ENCODE results near the gene MAB21L3.

Gene MAB21L3

GRCh38 chr1:116110567-116111523 is at the start of gene MAB21L3:
TSS of gene MAB21L3 (plus strand) at chr1:116111399. CDS start at chr1:116112616, 1,217 bp downstream.
- H3K4me3 ChIP-seq = no peak within 1 kb of the TSS

DNA sequence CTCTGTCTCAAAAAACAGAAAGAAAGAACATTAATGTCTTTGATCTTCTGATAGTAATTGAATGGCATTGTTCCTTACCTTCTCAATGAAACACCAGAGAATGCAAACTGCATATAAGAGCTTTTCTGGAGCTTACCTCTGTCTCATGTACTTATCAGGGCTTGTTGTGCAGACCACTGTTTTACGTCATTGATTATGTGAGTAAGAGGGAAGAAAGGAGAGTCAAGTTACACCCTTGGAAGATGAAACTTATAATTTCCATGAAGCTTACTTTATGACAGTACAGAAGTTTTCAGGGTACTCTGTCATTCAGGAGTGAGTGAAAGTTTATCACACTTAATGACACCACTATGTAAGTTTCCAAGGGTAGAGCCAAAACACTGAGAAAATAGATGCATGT is 49.0 kb upstream of the MAB21L3 start:
- DNase-seq (ENCODE audit: low spot score) = no peak

More at GRCh38 chr1:116110567-116111523, at the start of gene MAB21L3:
- TF ChIP-seq, protein P1, sequence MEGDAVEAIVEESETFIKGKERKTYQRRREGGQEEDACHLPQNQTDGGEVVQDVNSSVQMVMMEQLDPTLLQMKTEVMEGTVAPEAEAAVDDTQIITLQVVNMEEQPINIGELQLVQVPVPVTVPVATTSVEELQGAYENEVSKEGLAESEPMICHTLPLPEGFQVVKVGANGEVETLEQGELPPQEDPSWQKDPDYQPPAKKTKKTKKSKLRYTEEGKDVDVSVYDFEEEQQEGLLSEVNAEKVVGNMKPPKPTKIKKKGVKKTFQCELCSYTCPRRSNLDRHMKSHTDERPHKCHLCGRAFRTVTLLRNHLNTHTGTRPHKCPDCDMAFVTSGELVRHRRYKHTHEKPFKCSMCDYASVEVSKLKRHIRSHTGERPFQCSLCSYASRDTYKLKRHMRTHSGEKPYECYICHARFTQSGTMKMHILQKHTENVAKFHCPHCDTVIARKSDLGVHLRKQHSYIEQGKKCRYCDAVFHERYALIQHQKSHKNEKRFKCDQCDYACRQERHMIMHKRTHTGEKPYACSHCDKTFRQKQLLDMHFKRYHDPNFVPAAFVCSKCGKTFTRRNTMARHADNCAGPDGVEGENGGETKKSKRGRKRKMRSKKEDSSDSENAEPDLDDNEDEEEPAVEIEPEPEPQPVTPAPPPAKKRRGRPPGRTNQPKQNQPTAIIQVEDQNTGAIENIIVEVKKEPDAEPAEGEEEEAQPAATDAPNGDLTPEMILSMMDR (IDR thresholded peaks at IDR 0.05) = no peak
- DNase-seq (ENCODE audit: low spot score) = no peak
- no peak within 1 kb of the TSS for H3K27ac ChIP-seq

DNA sequence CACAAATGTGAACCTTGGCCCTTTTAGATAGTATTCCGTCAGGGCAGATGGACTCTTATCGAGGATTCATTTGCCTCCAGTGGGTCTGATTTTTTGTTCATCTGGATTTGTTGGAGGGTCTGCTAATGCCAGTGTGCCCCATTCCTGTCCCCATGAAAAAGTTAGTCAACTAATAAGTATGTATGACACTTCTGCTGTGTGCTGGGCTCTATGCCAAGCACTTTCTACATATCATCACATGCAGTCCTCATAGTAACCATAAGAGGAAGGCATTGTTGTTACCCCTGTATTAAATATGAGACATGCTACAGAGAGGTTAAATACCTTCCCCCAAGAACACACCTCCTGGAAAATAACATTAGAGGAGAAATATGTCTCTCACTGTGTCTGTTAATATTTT is 46.6 kb upstream of the MAB21L3 start:
- no peak overlapping the region for H3K27ac ChIP-seq
- DNase-seq (ENCODE audit: low spot score) = no peak
- no peak overlapping the region for H3K4me3 ChIP-seq
- TF ChIP-seq, protein P1 (IDR thresholded peaks at IDR 0.05) = no peak

More for the DNA sequence above, 49.0 kb upstream of the MAB21L3 start:
- Histone ChIP-seq H3K27ac (no peak overlapping the region), H3K4me3 (no peak overlapping the region)
- TF ChIP-seq, protein P1 (IDR thresholded peaks at IDR 0.05) = no peak

DNA sequence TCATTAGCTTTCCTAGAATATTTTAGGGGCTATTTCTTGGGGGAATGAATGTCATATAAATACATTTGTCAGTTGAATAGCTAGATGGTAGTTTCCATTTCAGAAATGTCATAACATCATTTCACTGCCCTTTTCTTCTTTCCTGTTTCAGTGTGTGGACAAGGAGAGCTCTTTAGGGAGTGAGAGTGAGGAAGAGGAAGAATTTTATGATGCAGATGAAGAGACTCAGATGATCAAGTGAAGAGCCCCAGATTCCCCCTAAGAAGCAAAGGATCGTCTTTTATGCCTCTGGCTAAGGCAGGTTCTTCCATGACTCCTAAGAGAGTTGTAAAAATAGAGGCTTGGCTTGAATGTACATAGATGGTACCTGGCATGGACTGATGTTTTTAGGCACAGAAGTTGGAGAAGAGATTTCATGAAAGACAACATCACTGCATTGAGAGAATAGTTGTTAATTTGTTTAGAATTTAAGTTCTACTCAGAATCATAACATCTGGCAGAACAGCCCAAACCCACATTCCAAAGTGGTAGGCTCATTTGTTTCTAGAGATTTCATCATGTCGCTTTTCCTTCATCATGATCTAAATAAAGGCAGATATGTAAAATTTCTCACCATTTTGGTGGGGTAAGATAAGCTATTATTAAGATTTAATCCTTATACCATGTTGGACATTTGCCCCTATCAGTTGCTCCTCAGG is 44.2 kb upstream of the MAB21L3 start:
- TF ChIP-seq, protein P1 (IDR thresholded peaks at IDR 0.05) = no peak
- Histone ChIP-seq H3K27ac (peak overlapping the region; percentile 38 to 73), H3K4me3 (no peak overlapping the region)
- no peak for DNase-seq (ENCODE audit: low spot score)

- TF ChIP-seq, protein P1 (IDR thresholded peaks at IDR 0.05) = no peak
- no peak for DNase-seq (ENCODE audit: low spot score)
- no peak overlapping the region for H3K4me3 ChIP-seq
- H3K27ac ChIP-seq = peak overlapping the region; percentile 38 to 73
These were observed 43.7 kb upstream of the MAB21L3 start for GRCh38 chr1:116067566-116067890.

DNA sequence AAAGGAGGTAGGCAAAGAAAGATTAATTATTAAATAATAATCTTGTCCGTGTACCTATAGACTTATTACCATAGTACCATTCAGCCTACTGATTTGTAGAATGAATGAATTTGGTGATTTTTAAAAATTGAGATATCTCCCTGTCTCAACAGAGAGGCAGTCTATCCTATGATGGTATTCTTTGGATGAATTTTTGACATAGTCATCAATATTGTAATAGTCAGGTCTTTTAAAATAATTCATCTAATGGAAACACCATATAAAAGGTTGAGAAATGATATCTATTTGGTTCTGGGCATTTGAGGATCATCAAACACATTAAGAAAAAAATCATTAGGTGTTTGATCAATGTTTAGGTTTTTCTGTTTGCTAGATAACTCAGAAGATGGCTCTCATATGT is 35.6 kb upstream of the MAB21L3 start:
- DNase-seq (ENCODE audit: low spot score) = no peak
- TF ChIP-seq, protein P1 (IDR thresholded peaks at IDR 0.05) = no peak
- Histone ChIP-seq H3K4me3 (no peak overlapping the region), H3K27ac (no peak overlapping the region)
